HAP-1 (cell line): ENCODE data around the gene SIAE.
A peak's percentile ranks its signal among the peaks of the same experiment; 100 is the strongest.

Experiments used
- DNase-seq, 2 experiments: peaks; one replicate each; pipeline ENCODE4 v3.0.0-alpha.2; 2016 to 2020; ENCODE audit warnings: low spot score in 2 of 2
- H3K27me3 ChIP-seq: fragments of 250-450 bp; sonication (Bioruptor Pico); 2 replicates; pipeline ENCODE4 v1.5.1; 2020; ENCODE audit warnings: low read depth, mild to moderate bottlenecking, moderate library complexity
- H3K36me3 ChIP-seq: fragments of 250-450 bp; sonication (Bioruptor Pico); replicated peaks from 2 replicates; pipeline ENCODE4 v1.5.1; 2020; ENCODE audit warnings: mild to moderate bottlenecking
- H3K4me1 ChIP-seq: fragments of 250-450 bp; sonication (Bioruptor Pico); 2 replicates; pipeline ENCODE4 v1.5.1; 2020; ENCODE audit warnings: mild to moderate bottlenecking
- H3K4me3 ChIP-seq: fragments of 250-450 bp; sonication (Bioruptor Pico); 2 replicates; pipeline ENCODE4 v1.5.1; 2020; ENCODE audit warnings: mild to moderate bottlenecking, moderate library complexity
- H3K9me3 ChIP-seq: fragments of 250-450 bp; sonication (Bioruptor Pico); 2 replicates; pipeline ENCODE4 v1.5.1; 2020; ENCODE audit warnings: mild to moderate bottlenecking, moderate library complexity
- in situ Hi-C: fragments of 300-500 bp; cut with MboI; formaldehyde crosslinking; loops from 3 replicates; pipeline ENCODE4 v1.14.3; 2020; ENCODE audit warnings: low sequenced_read_pairs, inconsistent platforms, mixed read lengths

Gene SIAE

DNA sequence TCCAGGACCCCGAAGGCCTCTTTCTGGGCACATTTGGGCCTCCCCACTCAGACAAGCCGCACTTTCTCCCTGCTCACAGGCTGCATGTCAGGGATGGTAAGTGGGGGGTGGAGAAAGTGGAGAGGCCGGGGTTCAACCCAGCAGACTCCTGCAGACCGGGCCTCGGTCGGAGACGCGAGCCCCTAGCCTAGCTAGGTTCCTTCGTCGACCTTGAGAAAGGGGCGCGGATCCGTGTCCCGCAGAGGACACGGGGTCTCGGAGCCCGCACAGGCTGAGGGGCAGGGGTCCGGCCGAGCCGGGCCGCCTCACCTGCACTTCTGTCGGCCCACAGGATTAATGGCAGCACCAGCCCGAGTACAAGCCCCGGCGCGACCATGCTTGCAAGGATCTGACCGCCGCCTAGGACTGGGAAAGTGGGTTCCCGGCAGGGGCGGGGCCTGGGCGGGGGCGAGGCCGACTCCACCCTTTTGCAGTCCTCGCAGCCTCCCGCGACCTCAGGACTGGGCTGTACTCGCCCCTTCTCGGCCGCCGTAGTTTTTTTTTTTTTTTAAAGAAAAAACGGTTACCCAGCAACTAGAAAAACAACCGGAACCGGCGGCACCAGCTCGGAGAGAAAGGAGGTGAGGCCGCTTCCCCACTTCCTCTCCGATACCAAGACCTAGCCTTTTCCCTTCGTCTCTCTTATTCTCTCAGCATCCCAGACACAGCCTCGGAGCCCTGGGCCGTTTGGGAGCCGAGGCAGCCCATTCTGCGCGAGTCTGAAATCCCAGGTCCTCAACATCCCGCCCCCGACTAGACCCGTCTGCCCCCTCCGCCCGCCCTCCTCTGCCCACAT lies at the start of gene SIAE, which contains the start of gene SPA17:
Gene SIAE, minus strand, starts transcription at position 407 of the 835 bp plus-strand sequence. Its CDS starts 31 bp downstream, at position 376.
Gene SPA17, plus strand, starts transcription at position 572 of the 835 bp plus-strand sequence. CDS start 1,361 bp downstream, outside the sequence.
- peak within 1 kb of the TSS; percentile 79 for H3K4me3 ChIP-seq
- H3K27me3 ChIP-seq: no peaks in the 10 kb centered on the region
- peaks cover 2% of the 10 kb centered on the region for H3K36me3 ChIP-seq
- H3K4me1 ChIP-seq: peaks cover 11% of the 10 kb centered on the region
- H3K9me3 ChIP-seq: no peaks in the 10 kb centered on the region
- peak; percentile 92 to 97 for DNase-seq
- in situ Hi-C loops: loop anchor here (5.0 kb wide), 1 partner anchor 89 kb away; the partner anchor contains the start of gene ESAM

- Histone ChIP-seq H3K36me3 (no peaks in the 10 kb centered on the region), H3K9me3 (no peaks in the 10 kb centered on the region), H3K4me3 (no peak overlapping the region), H3K27me3 (peaks cover 28% of the 10 kb centered on the region), H3K4me1 (peaks cover 13% of the 10 kb centered on the region)
- DNase-seq: no peak
- in situ Hi-C loops: no loop called here
Measured at GRCh38 chr11:124722176-124722575, 48.6 kb upstream of the SIAE start.

DNA sequence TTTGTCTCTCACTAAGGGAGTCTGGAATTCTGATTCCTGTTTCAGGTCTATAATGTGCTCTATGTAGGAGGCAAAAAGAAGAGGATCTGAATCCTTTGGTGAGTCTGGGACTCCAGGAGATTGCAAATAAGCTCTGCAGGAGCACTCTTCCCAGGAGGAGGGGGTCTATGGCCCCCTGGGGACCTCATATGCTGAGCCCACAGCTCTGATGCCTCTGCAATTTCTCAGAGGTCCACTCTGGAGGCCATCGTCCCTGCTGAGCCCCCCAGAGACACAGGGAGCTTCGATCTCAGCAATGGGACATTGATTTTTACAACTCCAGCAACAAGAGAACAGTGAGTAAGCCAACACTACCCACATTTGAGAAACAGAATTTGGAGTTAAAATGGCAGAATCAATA lies 46.0 kb upstream of the SIAE start:
- Histone ChIP-seq H3K4me1 (peaks cover 3% of the 10 kb centered on the region; the same call in 1 of the 2 replicates), H3K9me3 (no peaks in the 10 kb centered on the region), H3K4me3 (no peak overlapping the region), H3K27me3 (peaks cover 28% of the 10 kb centered on the region), H3K36me3 (no peaks in the 10 kb centered on the region)
- no peak for DNase-seq
- in situ Hi-C loops: no loop called here

DNA sequence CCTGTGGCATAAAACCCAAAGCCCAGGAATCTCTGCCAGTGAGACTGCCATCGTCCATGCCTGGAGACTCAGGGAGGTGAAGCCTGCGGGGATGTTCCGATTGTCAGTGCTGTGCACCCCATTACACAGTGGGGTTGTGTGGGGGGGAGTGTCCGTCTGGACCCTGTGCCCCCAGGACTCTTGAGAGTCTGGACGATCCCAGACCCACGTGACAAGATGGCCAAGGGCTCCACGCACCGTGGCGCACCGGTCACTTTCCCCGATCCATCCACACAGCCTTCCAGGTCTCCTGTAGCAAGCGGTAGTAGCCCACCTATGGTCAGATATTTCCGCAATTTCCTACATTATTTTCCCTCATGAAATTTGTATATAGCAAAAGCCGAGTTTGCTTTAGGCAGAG lies 45.3 kb upstream of the SIAE start:
- no peak overlapping the region for H3K4me3 ChIP-seq
- H3K9me3 ChIP-seq: no peaks in the 10 kb centered on the region
- no peak for DNase-seq
- peaks cover 28% of the 10 kb centered on the region for H3K27me3 ChIP-seq
- H3K4me1 ChIP-seq: peaks cover 3% of the 10 kb centered on the region; the same call in 1 of the 2 replicates
- H3K36me3 ChIP-seq: no peaks in the 10 kb centered on the region
- in situ Hi-C loops: no loop called here

DNA sequence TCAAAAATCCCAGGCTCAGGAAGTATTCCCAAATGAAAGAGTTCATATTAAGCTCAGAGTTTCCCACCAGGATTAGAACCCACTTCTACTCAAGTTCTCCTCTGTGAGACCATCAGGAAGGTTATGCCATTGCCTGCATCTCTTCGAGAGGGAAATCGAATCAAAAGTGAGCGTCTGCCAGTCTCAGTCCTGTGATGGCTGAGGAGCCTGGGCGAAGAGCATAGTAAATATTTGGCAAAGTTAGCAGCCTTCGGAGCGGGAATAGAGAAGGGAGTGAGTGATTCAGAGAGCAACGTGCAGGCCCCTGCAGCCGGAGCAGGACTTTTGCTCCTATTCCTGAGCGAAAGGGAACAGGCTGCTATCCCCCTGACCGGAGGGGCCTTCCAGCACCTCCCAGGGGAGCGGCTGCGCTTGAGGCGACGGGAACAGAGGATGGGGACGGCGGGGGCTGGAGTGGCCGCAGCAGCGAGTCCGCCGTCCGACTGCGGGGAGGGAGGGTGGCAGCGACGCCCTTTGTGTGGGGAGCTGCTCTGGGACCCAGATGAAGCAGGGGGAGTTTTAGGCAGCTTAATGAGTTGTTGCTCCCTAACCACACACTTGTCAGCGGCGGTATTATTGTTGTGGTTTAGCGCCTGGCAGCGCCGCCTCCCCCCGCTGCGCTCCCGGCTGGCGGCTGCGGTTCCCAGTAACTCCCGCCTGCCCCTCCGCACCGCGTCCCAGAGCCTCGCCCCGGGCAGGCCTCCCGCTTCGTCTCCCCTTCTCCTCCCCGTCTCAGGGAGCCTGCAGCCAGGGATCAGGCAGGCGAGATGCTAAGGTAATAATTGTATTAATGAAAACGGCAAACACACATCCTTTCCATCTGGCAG lies 44.5 kb upstream of the SIAE start:
- in situ Hi-C loops: no loop called here
- Histone ChIP-seq H3K36me3 (no peaks in the 10 kb centered on the region), H3K9me3 (no peaks in the 10 kb centered on the region), H3K4me1 (peaks cover 3% of the 10 kb centered on the region; the same call in 1 of the 2 replicates), H3K4me3 (peak overlapping the region; percentile 18), H3K27me3 (peaks cover 28% of the 10 kb centered on the region)
- DNase-seq: peak; percentile 22 to 51

GRCh38 chr11:124717421-124717785 lies 43.9 kb upstream of the SIAE start:
- in situ Hi-C loops: no loop called here
- peaks cover 24% of the 10 kb centered on the region for H3K27me3 ChIP-seq

GRCh38 chr11:124716591-124716990 lies 43.1 kb upstream of the SIAE start:
- Histone ChIP-seq H3K9me3 (no peaks in the 10 kb centered on the region), H3K36me3 (no peaks in the 10 kb centered on the region), H3K4me1 (peaks cover 3% of the 10 kb centered on the region; the same call in 1 of the 2 replicates), H3K4me3 (no peak overlapping the region), H3K27me3 (peaks cover 24% of the 10 kb centered on the region)
- in situ Hi-C loops: no loop called here
- no peak for DNase-seq

More at GRCh38 chr11:124717421-124717785, 43.9 kb upstream of the SIAE start:
- no peaks in the 10 kb centered on the region for H3K9me3 ChIP-seq
- no peaks in the 10 kb centered on the region for H3K36me3 ChIP-seq
- no peak overlapping the region for H3K4me3 ChIP-seq
- H3K4me1 ChIP-seq: peaks cover 3% of the 10 kb centered on the region; the same call in 1 of the 2 replicates
- DNase-seq: no peak

DNA sequence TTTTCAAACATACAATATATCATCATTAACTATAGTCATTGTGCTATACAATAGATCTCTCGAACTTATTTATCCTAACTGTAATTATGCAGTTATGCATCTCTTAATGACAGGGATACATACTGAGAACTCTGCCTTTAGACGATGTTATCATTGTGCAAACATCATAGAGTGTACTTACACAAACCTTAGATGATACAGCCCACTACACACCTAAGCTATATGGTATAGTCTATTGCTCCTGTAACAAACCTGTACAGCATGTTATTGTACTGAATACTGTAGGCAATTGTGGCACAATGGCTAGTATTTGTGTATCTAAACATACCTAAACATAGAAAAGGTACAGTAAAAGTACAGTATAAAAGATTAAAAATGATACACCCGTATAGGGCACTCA lies 38.9 kb upstream of the SIAE start:
- H3K9me3 ChIP-seq: 0 out of 2 replicates have a peak, but pooled peaks cover 3% of the 10 kb centered on the region
- no peaks in the 10 kb centered on the region for H3K36me3 ChIP-seq
- in situ Hi-C loops: no loop called here
- H3K4me1 ChIP-seq: no peaks in the 10 kb centered on the region
- no peak for DNase-seq
- H3K4me3 ChIP-seq: no peak overlapping the region
- H3K27me3 ChIP-seq: peaks cover 2% of the 10 kb centered on the region

DNA sequence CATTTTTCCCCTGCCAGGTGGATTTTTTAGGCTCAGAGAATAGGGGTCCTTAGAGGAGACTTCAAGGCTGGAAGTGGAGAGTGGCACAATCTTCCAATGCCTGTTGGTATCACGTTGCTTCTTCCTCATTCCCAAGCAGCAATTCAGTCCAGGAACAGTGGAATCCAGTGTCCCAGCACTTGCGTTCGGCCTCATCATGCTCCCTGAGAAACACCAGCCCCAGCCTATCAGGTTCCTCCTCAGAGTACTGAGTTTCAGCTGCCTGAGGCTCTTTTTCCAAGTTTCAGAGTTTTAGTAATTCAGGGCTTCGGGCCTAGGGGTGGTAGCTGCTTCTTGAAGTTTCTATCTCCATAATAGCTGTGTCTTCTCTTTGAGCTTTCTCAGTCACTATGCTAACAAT lies 34.3 kb upstream of the SIAE start:
- no peaks in the 10 kb centered on the region for H3K27me3 ChIP-seq
- in situ Hi-C loops: no loop called here
- H3K36me3 ChIP-seq: no peaks in the 10 kb centered on the region
- no peak for DNase-seq
- no peak overlapping the region for H3K4me3 ChIP-seq
- H3K9me3 ChIP-seq: 0 out of 2 replicates have a peak, but pooled peaks cover 3% of the 10 kb centered on the region
- H3K4me1 ChIP-seq: no peaks in the 10 kb centered on the region

- Histone ChIP-seq H3K36me3 (no peaks in the 10 kb centered on the region), H3K4me3 (no peak overlapping the region), H3K27me3 (0 out of 2 replicates have a peak, but pooled peaks cover 3% of the 10 kb centered on the region), H3K4me1 (no peaks in the 10 kb centered on the region), H3K9me3 (no peaks in the 10 kb centered on the region)
- in situ Hi-C loops: no loop called here
- DNase-seq: no peak
Measured at GRCh38 chr11:124700028-124700427, 26.5 kb upstream of the SIAE start.

GRCh38 chr11:124699547-124699946 lies 26.0 kb upstream of the SIAE start:
- Histone ChIP-seq H3K9me3 (no peaks in the 10 kb centered on the region), H3K27me3 (0 out of 2 replicates have a peak, but pooled peaks cover 3% of the 10 kb centered on the region), H3K4me1 (no peaks in the 10 kb centered on the region), H3K4me3 (no peak overlapping the region), H3K36me3 (no peaks in the 10 kb centered on the region)
- no peak for DNase-seq
- in situ Hi-C loops: no loop called here

DNA sequence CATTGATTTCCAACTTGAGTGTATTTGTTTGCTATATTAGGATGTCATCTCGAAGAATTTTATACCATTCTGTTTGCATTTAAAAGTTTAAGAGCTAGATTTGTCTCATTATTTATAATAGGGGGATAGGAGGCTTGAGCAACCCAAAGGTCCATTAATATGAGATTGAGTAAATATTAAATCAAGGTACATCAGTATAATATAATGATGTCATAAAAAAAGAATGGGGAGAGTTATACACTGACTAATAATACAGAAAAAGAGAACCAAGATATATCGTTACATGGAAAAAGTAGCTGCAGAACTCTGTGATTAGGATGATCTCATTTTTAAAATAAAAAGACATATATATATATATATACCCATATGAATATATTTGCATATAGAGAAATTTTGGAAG lies 19.6 kb upstream of the SIAE start:
- no peaks in the 10 kb centered on the region for H3K4me1 ChIP-seq
- DNase-seq: no peak
- H3K4me3 ChIP-seq: no peak overlapping the region
- H3K9me3 ChIP-seq: no peaks in the 10 kb centered on the region
- no peaks in the 10 kb centered on the region; the same call in 1 of the 2 replicates for H3K27me3 ChIP-seq
- no peaks in the 10 kb centered on the region for H3K36me3 ChIP-seq
- in situ Hi-C loops: no loop called here

DNA sequence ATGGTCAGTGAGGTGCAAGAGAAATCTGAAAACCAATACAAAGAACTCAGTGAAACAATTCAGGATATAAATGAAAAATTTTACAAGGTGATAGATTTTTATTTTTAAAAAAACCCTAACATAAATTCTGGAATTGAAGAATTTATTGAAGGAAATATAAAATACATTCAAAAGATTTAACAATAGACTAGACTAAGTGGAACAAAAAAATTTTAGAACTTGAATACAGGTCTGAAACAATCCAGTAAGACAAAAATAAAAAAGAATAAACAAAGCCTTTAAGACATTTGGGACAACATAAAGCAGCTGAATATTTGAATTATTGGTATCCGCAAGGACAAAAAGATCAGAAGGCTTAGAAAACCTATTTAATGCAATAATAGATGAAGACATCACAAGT lies 8.9 kb upstream of the SIAE start:
- no peak overlapping the region for H3K4me3 ChIP-seq
- H3K9me3 ChIP-seq: peaks cover 2% of the 10 kb centered on the region
- H3K36me3 ChIP-seq: no peaks in the 10 kb centered on the region
- DNase-seq: no peak
- no peaks in the 10 kb centered on the region; the same call in 1 of the 2 replicates for H3K27me3 ChIP-seq
- H3K4me1 ChIP-seq: no peaks in the 10 kb centered on the region
- in situ Hi-C loops: no loop called here
